Kidney (tissue), 14 donors: ENCODE measurements around the gene NEUROD2. TPM values are rescaled to one million over a fixed set of nuclear protein-coding genes. Genes with fewer than 3 reads are reported as not detected.

Experiments
- DNase-seq, 5 donors: peaks; one replicate each; pipeline ENCODE4 v3.0.0-alpha.2; 2013 to 2020
- FAIRE-seq: peaks from 2 replicates; lab custom pipeline; 2012; peaks lifted over from hg19 to GRCh38; lab: Jason Lieb, UNC
- H3K27ac ChIP-seq, 2 donors: one replicate each; pipeline ENCODE4 v1.7.0; 2013; ENCODE audit warnings: low read depth in 2 of 2, low read length in 2 of 2, inconsistent platforms in 1 of 2
- H3K27me3 ChIP-seq: one replicate; pipeline ENCODE4 v1.7.1; 2013; ENCODE audit warnings: low read length, inconsistent platforms; ENCODE audit not compliant: control insufficient read depth, insufficient read depth
- H3K36me3 ChIP-seq, 3 donors: one replicate each; pipeline versions ENCODE4 v1.7.0 to v1.7.1; 2013; ENCODE audit warnings: low read length in 3 of 3, control low read depth in 1 of 3, inconsistent platforms in 1 of 3; ENCODE audit not compliant: insufficient read depth in 3 of 3, control insufficient read depth in 2 of 3
- H3K4me1 ChIP-seq, 3 donors: one replicate each; pipeline versions ENCODE4 v1.7.0 to v1.7.1; 2013; ENCODE audit warnings: low read length in 3 of 3, inconsistent platforms in 1 of 3, low read depth in 1 of 3; ENCODE audit not compliant: control insufficient read depth in 2 of 3, insufficient read depth in 2 of 3
- H3K4me3 ChIP-seq, 3 donors: one replicate each; pipeline versions ENCODE4 v1.7.0 to v1.8.1; 2013; ENCODE audit warnings: low read length in 3 of 3, control low read depth in 1 of 3, inconsistent platforms in 1 of 3
- H3K9ac ChIP-seq, 3 donors: one replicate each; pipeline versions ENCODE4 v1.7.0 to v1.7.1; 2013; ENCODE audit warnings: low read length in 3 of 3, control low read depth in 1 of 3, inconsistent platforms in 1 of 3
- H3K9me3 ChIP-seq, 3 donors: one replicate each; pipeline versions ENCODE4 v1.7.0 to v1.7.1; 2013; ENCODE audit warnings: low read length in 3 of 3, control low read depth in 1 of 3, inconsistent platforms in 1 of 3; ENCODE audit not compliant: control insufficient read depth in 2 of 3, insufficient read depth in 1 of 3
- intact Hi-C: fragments of 100-400 bp; cut with DNase I; formaldehyde crosslinking; loops from one replicate; pipeline ENCODE4 v1.11.1; 2022
- polyA plus RNA-seq: library from polyadenylated mRNA; stranded (reverse); fragments of 350-450 nt; fragmentation: Illumina TruSeq; extraction: RNeasy Lipid Tissue Mini Kit (QIAGEN cat#74804); gene quantifications from one replicate; pipeline ENCODE4 v1.2.3, GENCODE V29; 2014; ENCODE audit warnings: low read depth, low replicate concordance; ENCODE audit not compliant: insufficient read depth
- total RNA-seq: library from RNA; stranded (reverse); fragmentation: NEBNext Ultra II Directional; extraction: Animal tissue kit (Norgen Biotek cat#: 25700); gene quantifications from one replicate; pipeline ENCODE4 v1.2.1, GENCODE V29; 2021
- TF ChIP-seq, protein P1 (sequence below): IDR thresholded peaks from 3 replicates; pipeline ENCODE4 v1.5.1; 2012; ENCODE audit warnings: mild to moderate bottlenecking, moderate library complexity, borderline replicate concordance; ENCODE audit not compliant: insufficient read depth; ENCODE audit errors: extremely low read depth
- donor health status: control.
- donor health status: control.
- donor health status: control.
- donor health status: control.
- donor health status: control.
- donor health status: DM: yes; HTN: yes; CAD: no.
- donor health status: Normal renal cell carcinoma (clear cell type).

Gene NEUROD2
- total and polyA plus RNA-seq, 2 donors from 2014 or later = not detected

DNA sequence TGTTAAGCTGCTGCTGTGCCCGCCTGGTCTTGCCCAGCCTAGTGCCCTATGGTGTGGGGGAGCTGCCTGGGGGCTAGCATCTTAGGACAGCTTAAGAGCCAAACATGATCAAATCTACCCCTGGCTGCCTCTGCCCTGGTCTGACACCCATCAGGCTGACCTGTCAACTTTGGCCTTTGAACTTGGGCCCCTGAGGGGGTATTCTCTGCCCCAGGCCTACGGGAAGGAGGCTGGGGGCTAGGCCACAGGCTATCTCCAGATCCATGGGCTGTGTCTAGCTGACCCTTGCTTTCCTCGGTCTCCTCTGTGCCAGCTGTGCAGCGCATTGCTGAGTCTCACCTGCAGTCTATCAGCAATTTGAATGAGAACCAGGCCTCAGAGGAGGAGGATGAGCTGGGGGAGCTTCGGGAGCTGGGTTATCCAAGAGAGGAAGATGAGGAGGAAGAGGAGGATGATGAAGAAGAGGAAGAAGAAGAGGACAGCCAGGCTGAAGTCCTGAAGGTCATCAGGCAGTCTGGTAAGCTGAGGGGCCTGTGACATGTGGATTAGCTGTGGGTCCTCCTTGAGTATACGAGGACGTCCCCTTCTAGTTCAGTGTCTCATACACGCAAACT, 26.0 kb upstream of the NEUROD2 start:
- H3K4me3 ChIP-seq = no peak overlapping the region
- H3K27ac ChIP-seq = peak overlapping the region in 1 of 2 donors; percentile 11
- H3K27me3 ChIP-seq = no peaks in the 10 kb centered on the region
- intact Hi-C loops = no loop called here
- no peaks in the 10 kb centered on the region for H3K9me3 ChIP-seq
- DNase-seq (no peak), FAIRE-seq (no peak)
- H3K4me1 ChIP-seq = peaks cover 2 to 21% (median 15%) of the 10 kb centered on the region in 3 donors
- H3K9ac ChIP-seq = no peak overlapping the region
- TF ChIP-seq, protein P1, sequence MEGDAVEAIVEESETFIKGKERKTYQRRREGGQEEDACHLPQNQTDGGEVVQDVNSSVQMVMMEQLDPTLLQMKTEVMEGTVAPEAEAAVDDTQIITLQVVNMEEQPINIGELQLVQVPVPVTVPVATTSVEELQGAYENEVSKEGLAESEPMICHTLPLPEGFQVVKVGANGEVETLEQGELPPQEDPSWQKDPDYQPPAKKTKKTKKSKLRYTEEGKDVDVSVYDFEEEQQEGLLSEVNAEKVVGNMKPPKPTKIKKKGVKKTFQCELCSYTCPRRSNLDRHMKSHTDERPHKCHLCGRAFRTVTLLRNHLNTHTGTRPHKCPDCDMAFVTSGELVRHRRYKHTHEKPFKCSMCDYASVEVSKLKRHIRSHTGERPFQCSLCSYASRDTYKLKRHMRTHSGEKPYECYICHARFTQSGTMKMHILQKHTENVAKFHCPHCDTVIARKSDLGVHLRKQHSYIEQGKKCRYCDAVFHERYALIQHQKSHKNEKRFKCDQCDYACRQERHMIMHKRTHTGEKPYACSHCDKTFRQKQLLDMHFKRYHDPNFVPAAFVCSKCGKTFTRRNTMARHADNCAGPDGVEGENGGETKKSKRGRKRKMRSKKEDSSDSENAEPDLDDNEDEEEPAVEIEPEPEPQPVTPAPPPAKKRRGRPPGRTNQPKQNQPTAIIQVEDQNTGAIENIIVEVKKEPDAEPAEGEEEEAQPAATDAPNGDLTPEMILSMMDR = no peak
- H3K36me3 ChIP-seq = no peaks in the 10 kb centered on the region

DNA sequence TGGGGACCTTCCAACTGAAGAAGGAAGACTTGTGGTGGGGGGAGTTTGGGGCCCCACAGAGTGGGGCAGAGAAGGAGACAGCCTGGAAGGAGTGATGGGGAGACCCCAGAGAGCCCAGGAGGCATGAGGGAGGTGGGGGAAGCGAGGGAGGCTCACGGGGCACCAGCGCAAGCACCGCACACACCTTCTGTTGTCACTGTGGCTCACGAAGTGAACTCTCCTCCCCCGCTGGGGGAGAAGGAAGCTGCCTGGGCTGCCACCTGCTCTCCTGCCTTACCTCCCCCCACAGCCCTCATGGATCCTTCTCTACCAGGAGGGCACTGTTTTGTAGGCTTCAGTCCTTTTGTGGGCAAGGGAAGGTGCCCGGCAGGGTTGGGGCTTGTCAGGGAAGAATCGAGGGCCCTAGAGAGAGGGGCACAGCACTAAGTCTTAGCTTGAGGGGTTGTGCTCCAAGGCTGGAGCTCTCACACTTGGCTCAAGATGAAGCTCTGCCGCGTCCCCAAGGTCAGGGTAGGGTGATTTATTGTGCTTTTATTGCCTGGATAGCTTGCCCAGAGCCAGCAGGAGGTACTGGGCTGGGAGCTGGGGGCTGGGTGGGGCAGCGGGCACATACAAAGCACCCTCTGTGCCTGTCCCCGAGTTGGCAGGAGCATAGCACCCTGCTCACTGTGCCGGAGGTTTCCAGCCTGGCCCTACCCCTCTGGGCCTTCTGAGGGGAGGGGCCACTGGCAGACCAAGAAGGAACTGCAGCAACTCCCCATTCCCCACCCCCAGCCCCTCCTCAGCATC, 24.6 kb upstream of the NEUROD2 start:
- H3K4me3 ChIP-seq = no peak overlapping the region

DNA sequence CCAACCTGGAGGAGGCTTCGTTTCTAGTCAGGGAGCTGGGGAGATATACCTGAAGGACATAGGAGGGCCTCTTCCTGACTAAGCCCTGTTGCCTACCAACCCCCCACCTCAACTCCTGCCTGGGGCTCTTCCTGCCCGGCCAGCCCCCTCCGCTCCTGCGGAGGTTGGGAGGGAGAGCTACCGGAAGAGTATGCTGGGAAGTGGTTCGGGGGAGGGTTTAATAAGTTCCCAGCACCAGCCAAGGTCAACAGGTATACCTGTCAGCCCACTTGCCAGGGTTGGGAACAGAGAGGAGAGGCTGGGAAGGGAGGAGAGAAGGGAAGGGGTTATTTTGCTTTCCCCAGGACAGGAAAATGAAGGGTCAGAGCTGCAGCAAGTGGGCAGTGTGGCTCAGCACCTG, 23.7 kb upstream of the NEUROD2 start:
- no peaks in the 10 kb centered on the region for H3K9me3 ChIP-seq
- intact Hi-C loops = no loop called here
- no peak overlapping the region for H3K9ac ChIP-seq
- peaks cover 0 to 9% (median 5%) of the 10 kb centered on the region in 3 donors for H3K4me1 ChIP-seq
- no peak overlapping the region for H3K4me3 ChIP-seq
- TF ChIP-seq, protein P1 = no peak
- H3K36me3 ChIP-seq = no peaks in the 10 kb centered on the region
- peak overlapping the region in 1 of 2 donors; percentile 51 for H3K27ac ChIP-seq
- H3K27me3 ChIP-seq = peaks cover under 1% of the 10 kb centered on the region
- FAIRE-seq = no peak
- DNase-seq = peak in 3 of 5 donors; percentile 44 to 74 (median 61)

More for the DNA sequence above, 24.6 kb upstream of the NEUROD2 start:
- intact Hi-C loops = no loop called here
- Histone ChIP-seq H3K36me3 (no peaks in the 10 kb centered on the region), H3K9me3 (no peaks in the 10 kb centered on the region), H3K9ac (peak overlapping the region in 1 of 3 donors; percentile 34), H3K4me1 (peaks cover 0 to 9% (median 6%) of the 10 kb centered on the region in 3 donors), H3K27me3 (no peaks in the 10 kb centered on the region), H3K27ac (peak overlapping the region in 1 of 2 donors; percentile 51)
- DNase-seq (peak in 3 of 5 donors; percentile 52 to 77 (median 73)), FAIRE-seq (no peak)
- TF ChIP-seq, protein P1 = no peak
